Skeletal muscle satellite cell (primary cell): ENCODE measurements around the gene MAPT.
A peak's percentile ranks its signal among the peaks of the same experiment; 100 is the strongest.
"Not testable (repeated sequence)": the region's sequence is repeated elsewhere in the genome, so short reads cannot be mapped to it uniquely, and the experiment has no call there.

Source experiments
- H3K27me3 ChIP-seq: 2 replicates; pipeline ENCODE4 v1.7.0; 2013; ENCODE audit warnings: low read length; ENCODE audit not compliant: control insufficient read depth, insufficient read depth
- H3K36me3 ChIP-seq: 2 replicates; pipeline ENCODE4 v1.7.0; 2013; ENCODE audit warnings: mild to moderate bottlenecking, control low read depth, low read length; ENCODE audit not compliant: insufficient read depth
- H3K4me1 ChIP-seq: 2 replicates; pipeline ENCODE4 v1.7.0; 2013; ENCODE audit warnings: low read length; ENCODE audit not compliant: control insufficient read depth, insufficient read depth
- H3K4me2 ChIP-seq: 2 replicates; pipeline ENCODE4 v1.7.0; 2013; ENCODE audit warnings: mild to moderate bottlenecking, low read length
- H3K4me3 ChIP-seq: 2 replicates; pipeline ENCODE4 v1.7.0; 2013; ENCODE audit warnings: low read length
- H3K9ac ChIP-seq: 2 replicates; pipeline ENCODE4 v1.7.0; 2013; ENCODE audit warnings: mild to moderate bottlenecking, low read depth, low read length, moderate library complexity
- H3K9me3 ChIP-seq: replicated peaks from 2 replicates; pipeline ENCODE4 v1.7.0; 2013; ENCODE audit warnings: mild to moderate bottlenecking, control low read depth, low read length

Gene MAPT

GRCh38 chr17:45948881-45949624 lies 54.7 kb downstream of the MAPT start:
- H3K4me1 ChIP-seq, result peaks cover 6% of the 10 kb centered on the region
- no peaks in the 10 kb centered on the region for H3K9me3 ChIP-seq
- peak overlapping the region; percentile 6 for H3K4me3 ChIP-seq
- H3K27me3 ChIP-seq, result peaks cover 66% of the 10 kb centered on the region
- H3K9ac ChIP-seq, result peak overlapping the region; percentile 1
- H3K36me3 ChIP-seq, result no peaks in the 10 kb centered on the region
- H3K4me2 ChIP-seq, result peak overlapping the region; percentile 63

DNA sequence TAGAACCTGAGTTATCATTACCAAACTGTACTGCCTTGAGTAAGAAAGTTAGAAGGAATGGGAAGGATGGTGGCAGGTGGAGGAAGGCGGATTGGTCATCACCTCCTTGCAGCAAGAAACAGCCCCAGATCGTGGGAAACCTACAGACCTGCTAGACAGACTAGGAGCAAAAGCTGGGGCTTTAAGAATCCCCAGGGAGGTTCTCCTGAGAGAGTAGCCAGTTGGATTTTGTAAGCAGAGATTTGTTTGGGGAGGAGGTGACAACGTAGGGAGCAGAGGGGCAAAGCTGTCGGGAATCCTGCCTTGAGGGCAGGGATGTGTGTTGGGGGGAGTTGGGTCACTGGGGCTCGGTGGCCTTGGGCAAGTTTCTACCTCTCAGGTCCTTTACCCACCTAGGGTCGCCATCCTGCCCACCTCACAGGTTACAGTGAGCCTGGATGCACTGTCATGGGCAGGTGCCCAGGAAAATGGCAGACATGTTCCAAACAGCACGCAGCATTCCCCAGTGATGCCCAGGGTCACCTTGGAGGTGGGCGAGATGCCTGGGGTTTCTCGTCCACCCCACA lies 55.5 kb downstream of the MAPT start:
- H3K4me1 ChIP-seq, result peaks cover 6% of the 10 kb centered on the region
- H3K4me2 ChIP-seq, result no peak overlapping the region
- no peak overlapping the region for H3K4me3 ChIP-seq
- H3K9ac ChIP-seq, result no peak overlapping the region
- no peaks in the 10 kb centered on the region for H3K36me3 ChIP-seq
- H3K27me3 ChIP-seq, result peaks cover 60% of the 10 kb centered on the region
- H3K9me3 ChIP-seq, result no peaks in the 10 kb centered on the region

GRCh38 chr17:45950888-45951287 lies 56.5 kb downstream of the MAPT start:
- peaks cover 6% of the 10 kb centered on the region for H3K4me1 ChIP-seq
- H3K36me3 ChIP-seq, result no peaks in the 10 kb centered on the region
- H3K4me2 ChIP-seq, result no peak overlapping the region
- peaks cover 57% of the 10 kb centered on the region for H3K27me3 ChIP-seq
- no peaks in the 10 kb centered on the region for H3K9me3 ChIP-seq
- no peak overlapping the region for H3K4me3 ChIP-seq
- H3K9ac ChIP-seq, result no peak overlapping the region

- Histone ChIP-seq H3K4me2 (no peak overlapping the region), H3K4me3 (no peak overlapping the region)
Measured at GRCh38 chr17:45951403-45951802, 57.0 kb downstream of the MAPT start.

DNA sequence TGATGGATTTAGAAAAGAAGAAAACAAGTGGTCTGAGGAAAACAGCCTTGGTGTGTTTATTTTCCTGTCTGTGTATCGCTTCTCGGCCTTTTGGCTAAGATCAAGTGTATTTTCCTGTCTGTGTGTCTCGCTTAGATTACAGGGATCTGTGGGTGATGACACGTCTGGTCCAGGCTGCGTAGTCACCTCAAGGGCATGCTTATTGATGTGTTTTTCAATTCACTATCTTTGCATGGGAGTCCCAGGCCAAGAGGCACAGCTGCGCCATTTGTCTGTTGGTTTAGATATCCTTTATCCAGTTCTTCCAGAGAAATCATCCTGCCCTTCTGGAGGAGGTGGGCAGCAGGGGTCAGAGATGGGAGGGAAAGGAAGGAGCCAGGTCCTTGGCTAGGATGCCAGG lies 57.6 kb downstream of the MAPT start:
- Histone ChIP-seq H3K9me3 (no peaks in the 10 kb centered on the region), H3K27me3 (peaks cover 49% of the 10 kb centered on the region), H3K4me2 (no peak overlapping the region), H3K4me1 (peaks cover 6% of the 10 kb centered on the region), H3K9ac (no peak overlapping the region), H3K36me3 (no peaks in the 10 kb centered on the region), H3K4me3 (no peak overlapping the region)

More at GRCh38 chr17:45951403-45951802, 57.0 kb downstream of the MAPT start:
- peaks cover 6% of the 10 kb centered on the region for H3K4me1 ChIP-seq
- H3K36me3 ChIP-seq, result no peaks in the 10 kb centered on the region
- H3K9me3 ChIP-seq, result no peaks in the 10 kb centered on the region
- H3K27me3 ChIP-seq, result peaks cover 53% of the 10 kb centered on the region
- no peak overlapping the region for H3K9ac ChIP-seq

DNA sequence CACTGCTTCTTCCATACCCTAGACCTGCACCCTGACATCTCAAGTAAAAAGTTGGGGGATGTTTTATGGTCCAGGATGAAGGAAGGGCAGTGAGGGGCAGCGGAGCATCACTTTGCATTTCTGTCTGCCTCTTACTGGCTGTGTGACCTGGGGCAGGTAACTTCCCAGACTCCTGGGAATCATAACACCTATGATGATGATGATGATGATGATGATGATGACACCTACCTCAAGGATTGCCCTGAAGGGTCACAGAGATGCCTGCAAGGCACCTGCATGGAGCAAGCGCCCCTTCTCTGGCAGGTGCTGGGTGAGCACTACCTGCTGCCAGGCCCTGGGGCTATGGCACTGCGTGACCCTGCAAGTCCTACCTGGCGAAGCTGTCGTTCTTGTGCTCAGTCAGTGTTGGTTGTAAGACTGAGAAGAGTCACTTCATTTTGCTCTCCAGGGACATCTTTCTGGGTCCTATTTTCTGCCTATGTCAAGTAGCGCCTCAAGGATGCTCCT lies 58.5 kb downstream of the MAPT start:
- H3K9me3 ChIP-seq, result no peaks in the 10 kb centered on the region
- H3K36me3 ChIP-seq, result no peaks in the 10 kb centered on the region
- H3K4me1 ChIP-seq, result peaks cover 6% of the 10 kb centered on the region
- H3K27me3 ChIP-seq, result peaks cover 52% of the 10 kb centered on the region
- no peak overlapping the region for H3K4me2 ChIP-seq
- no peak overlapping the region for H3K9ac ChIP-seq
- no peak overlapping the region for H3K4me3 ChIP-seq

- Histone ChIP-seq H3K4me2 (no peak overlapping the region), H3K4me3 (no peak overlapping the region), H3K27me3 (peaks cover 55% of the 10 kb centered on the region), H3K4me1 (peaks cover 3% of the 10 kb centered on the region), H3K9me3 (no peaks in the 10 kb centered on the region), H3K9ac (no peak overlapping the region), H3K36me3 (no peaks in the 10 kb centered on the region)
Measured at GRCh38 chr17:45953561-45953960, 59.2 kb downstream of the MAPT start.

- no peak overlapping the region for H3K9ac ChIP-seq
- no peak overlapping the region for H3K4me3 ChIP-seq
- no peaks in the 10 kb centered on the region for H3K9me3 ChIP-seq
- no peaks in the 10 kb centered on the region for H3K36me3 ChIP-seq
- no peak overlapping the region for H3K4me2 ChIP-seq
- H3K4me1 ChIP-seq, result no peaks in the 10 kb centered on the region
- peaks cover 55% of the 10 kb centered on the region for H3K27me3 ChIP-seq
Measured at GRCh38 chr17:45954914-45955313, 60.6 kb downstream of the MAPT start.

GRCh38 chr17:45955326-45955725 lies 61.0 kb downstream of the MAPT start:
- no peak overlapping the region for H3K9ac ChIP-seq
- no peak overlapping the region for H3K4me2 ChIP-seq
- no peaks in the 10 kb centered on the region for H3K4me1 ChIP-seq
- H3K36me3 ChIP-seq, result no peaks in the 10 kb centered on the region
- H3K27me3 ChIP-seq, result peaks cover 55% of the 10 kb centered on the region
- no peaks in the 10 kb centered on the region for H3K9me3 ChIP-seq
- H3K4me3 ChIP-seq, result no peak overlapping the region

- no peaks in the 10 kb centered on the region for H3K4me1 ChIP-seq
- H3K9me3 ChIP-seq, result no peaks in the 10 kb centered on the region
- no peak overlapping the region for H3K4me2 ChIP-seq
- no peak overlapping the region for H3K4me3 ChIP-seq
- no peak overlapping the region for H3K9ac ChIP-seq
- peaks cover 49% of the 10 kb centered on the region for H3K27me3 ChIP-seq
- H3K36me3 ChIP-seq, result no peaks in the 10 kb centered on the region
Measured at GRCh38 chr17:45956090-45956489, 61.7 kb downstream of the MAPT start.

DNA sequence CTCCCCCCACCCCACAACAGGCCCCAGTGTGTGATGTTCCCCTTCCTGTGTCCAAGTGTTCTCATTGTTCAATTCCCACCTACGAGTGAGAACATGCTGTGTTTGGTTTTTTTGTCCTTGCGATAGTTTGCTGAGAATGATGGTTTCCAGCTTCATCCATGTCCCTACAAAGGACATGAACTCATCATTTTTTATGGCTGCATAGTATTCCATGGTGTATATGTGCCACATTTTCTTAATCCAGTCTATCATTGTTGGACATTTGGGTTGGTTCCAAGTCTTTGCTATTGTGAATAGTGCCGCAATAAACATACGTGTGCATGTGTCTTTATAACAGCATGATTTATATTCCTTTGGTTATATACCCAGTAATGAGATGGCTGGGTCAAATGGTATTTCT lies 62.4 kb downstream of the MAPT start:
- not testable (repeated sequence) for H3K4me2 ChIP-seq, H3K36me3 ChIP-seq, H3K9ac ChIP-seq, H3K4me1 ChIP-seq, H3K9me3 ChIP-seq, H3K4me3 ChIP-seq
- H3K27me3 ChIP-seq, result peaks cover 44% of the 10 kb centered on the region

GRCh38 chr17:45958307-45958706 lies 64.0 kb downstream of the MAPT start:
- H3K9ac ChIP-seq, result no peak overlapping the region
- H3K36me3 ChIP-seq, result no peaks in the 10 kb centered on the region
- H3K4me1 ChIP-seq, result no peaks in the 10 kb centered on the region
- H3K4me3 ChIP-seq, result no peak overlapping the region
- no peak overlapping the region for H3K4me2 ChIP-seq
- H3K27me3 ChIP-seq, result peaks cover 37% of the 10 kb centered on the region
- no peaks in the 10 kb centered on the region for H3K9me3 ChIP-seq
